ENCODE data around the gene PRKCA. TPM values are rescaled to one million over a fixed set of nuclear protein-coding genes. Genes with fewer than 3 reads are reported as not detected.

PRKCA gene
- total RNA-seq, 1 experiment from 2014 or later: 29.5 TPM

- peaks cover 11% of the 10 kb centered on the region for H3K36me3 Mint-ChIP-seq
- H3K4me3 Mint-ChIP-seq: no peak overlapping the region
- no peaks in the 10 kb centered on the region for H3K4me1 Mint-ChIP-seq
- ATAC-seq: no peak
- no peak for DNase-seq (ENCODE audit: low spot score)
- TF ChIP-seq KAT7 (CRISPR knock-in tag; IDR thresholded peaks at IDR 0.05; ENCODE audit: borderline replicate concordance): no peak
- no peak for TF ChIP-seq CTCF (IDR thresholded peaks at IDR 0.05)
- TF ChIP-seq OVOL2 (CRISPR knock-in tag; IDR thresholded peaks at IDR 0.05; ENCODE audit: borderline replicate concordance): no peak
- TF ChIP-seq TCF7 (CRISPR knock-in tag; IDR thresholded peaks at IDR 0.05; ENCODE audit: low read depth): no peak
- peak; percentile 67 for TF ChIP-seq GABPB1 (CRISPR knock-in tag; IDR thresholded peaks at IDR 0.05)
- TF ChIP-seq ZMAT4 (CRISPR knock-in tag; IDR thresholded peaks at IDR 0.05): no peak
- TF ChIP-seq ZNF317 (CRISPR knock-in tag; IDR thresholded peaks at IDR 0.05; ENCODE audit: borderline replicate concordance, low read depth): no peak
- no peak for TF ChIP-seq PREB (CRISPR knock-in tag; IDR thresholded peaks at IDR 0.05; ENCODE audit: borderline replicate concordance)
- peaks cover 50% of the 10 kb centered on the region for H3K27me3 Mint-ChIP-seq (ENCODE audit: low read depth)
- H3K27ac Mint-ChIP-seq: no peak overlapping the region
- ChIA-PET CTCF (interaction anchor here (0.7 kb wide), 1 partner anchor 9 kb away, joined by 3 read pairs; no protein-coding TSS in a partner anchor), POLR2A (no interaction called here)
- peaks cover 10% of the 10 kb centered on the region for H3K9me3 Mint-ChIP-seq
These were observed 157.4 kb downstream of the PRKCA start for GRCh38 chr17:66459811-66460270.

- H3K36me3 Mint-ChIP-seq: peaks cover 11% of the 10 kb centered on the region
These were observed 158.1 kb downstream of the PRKCA start for GRCh38 chr17:66460558-66460957.

More at GRCh38 chr17:66460558-66460957, 158.1 kb downstream of the PRKCA start:
- Mint-ChIP-seq H3K27ac (no peak overlapping the region), H3K4me1 (peaks cover under 1% of the 10 kb centered on the region; the same call in 1 of the 2 replicates), H3K4me3 (no peak overlapping the region), H3K9me3 (peaks cover 10% of the 10 kb centered on the region), H3K27me3 (ENCODE audit: low read depth) (peaks cover 50% of the 10 kb centered on the region)
- ChIA-PET POLR2A (no interaction called here), CTCF (no interaction called here)
- no peak for TF ChIP-seq HMGXB4 (CRISPR knock-in tag; IDR thresholded peaks at IDR 0.05)
- no peak for TF ChIP-seq MXD4 (CRISPR knock-in tag; IDR thresholded peaks at IDR 0.05; ENCODE audit: borderline replicate concordance)
- no peak for TF ChIP-seq ZNF425 (CRISPR knock-in tag; conservative IDR thresholded peaks at IDR 0.05)
- no peak for TF ChIP-seq PRDM15 (CRISPR knock-in tag; IDR thresholded peaks at IDR 0.05)
- no peak for TF ChIP-seq IRF1 (CRISPR knock-in tag; IDR thresholded peaks at IDR 0.05)
- no peak for TF ChIP-seq ELF4 (CRISPR knock-in tag; IDR thresholded peaks at IDR 0.05; ENCODE audit: low read depth)
- no peak for TF ChIP-seq ESRRA (CRISPR knock-in tag; IDR thresholded peaks at IDR 0.05; ENCODE audit: borderline replicate concordance)
- no peak for TF ChIP-seq NR1H2 (CRISPR knock-in tag; IDR thresholded peaks at IDR 0.05)
- ATAC-seq: no peak
- DNase-seq (ENCODE audit: low spot score): no peak

All from WTC11 (cell line).